ENCODE measurements around the gene TEX12.
A peak's percentile ranks its signal among the peaks of the same experiment; 100 is the strongest.

DNA sequence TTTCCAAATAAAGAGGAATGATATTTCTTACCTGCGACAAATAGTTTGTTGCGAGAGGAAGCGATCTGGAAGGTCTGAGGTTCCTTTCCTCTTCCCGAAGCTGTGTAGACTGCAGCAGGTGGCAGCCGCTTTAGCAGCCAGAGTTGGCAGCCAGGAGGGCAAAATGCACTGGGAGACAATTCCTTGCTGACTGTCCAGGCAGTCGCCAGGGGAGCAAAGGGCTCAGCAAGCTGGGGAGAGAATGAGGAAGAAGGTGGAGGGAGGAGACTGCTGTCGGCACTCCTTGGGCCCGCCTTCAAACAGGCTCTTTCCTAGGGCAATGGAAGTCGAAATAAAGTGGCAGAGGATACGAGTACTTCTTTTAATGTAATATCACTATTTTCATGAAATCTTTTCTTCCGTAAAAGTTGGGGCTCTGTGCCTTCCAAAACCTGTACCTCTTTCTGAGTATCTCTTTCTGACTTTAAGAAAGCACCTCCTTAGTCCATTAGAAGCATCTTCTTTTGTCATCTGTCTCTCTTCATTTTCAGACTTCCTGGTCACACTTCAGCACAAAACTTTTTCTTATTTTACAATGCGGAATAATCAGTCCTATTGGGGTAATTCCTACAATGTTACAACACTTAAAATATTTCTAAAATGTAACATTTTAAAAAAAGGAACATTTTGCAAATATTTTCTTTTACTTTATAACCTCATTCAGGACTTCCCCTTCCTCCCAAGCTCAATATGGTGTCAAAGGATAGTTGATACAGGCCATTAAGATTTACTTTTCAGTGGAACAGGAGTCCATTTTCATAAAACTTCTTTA, 3.1 kb upstream of the TEX12 start, which contains the start of gene IL18:
- TF ChIP-seq, protein P1, sequence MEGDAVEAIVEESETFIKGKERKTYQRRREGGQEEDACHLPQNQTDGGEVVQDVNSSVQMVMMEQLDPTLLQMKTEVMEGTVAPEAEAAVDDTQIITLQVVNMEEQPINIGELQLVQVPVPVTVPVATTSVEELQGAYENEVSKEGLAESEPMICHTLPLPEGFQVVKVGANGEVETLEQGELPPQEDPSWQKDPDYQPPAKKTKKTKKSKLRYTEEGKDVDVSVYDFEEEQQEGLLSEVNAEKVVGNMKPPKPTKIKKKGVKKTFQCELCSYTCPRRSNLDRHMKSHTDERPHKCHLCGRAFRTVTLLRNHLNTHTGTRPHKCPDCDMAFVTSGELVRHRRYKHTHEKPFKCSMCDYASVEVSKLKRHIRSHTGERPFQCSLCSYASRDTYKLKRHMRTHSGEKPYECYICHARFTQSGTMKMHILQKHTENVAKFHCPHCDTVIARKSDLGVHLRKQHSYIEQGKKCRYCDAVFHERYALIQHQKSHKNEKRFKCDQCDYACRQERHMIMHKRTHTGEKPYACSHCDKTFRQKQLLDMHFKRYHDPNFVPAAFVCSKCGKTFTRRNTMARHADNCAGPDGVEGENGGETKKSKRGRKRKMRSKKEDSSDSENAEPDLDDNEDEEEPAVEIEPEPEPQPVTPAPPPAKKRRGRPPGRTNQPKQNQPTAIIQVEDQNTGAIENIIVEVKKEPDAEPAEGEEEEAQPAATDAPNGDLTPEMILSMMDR (IDR thresholded peaks at IDR 0.05 in 8 of 11, conservative IDR thresholded peaks at IDR 0.05 in 3 of 11): no peak
- TF ChIP-seq POLR2AphosphoS5 (IDR thresholded peaks at IDR 0.05): peak; percentile 10 to 85 (median 76)
- peak in 1 of 3 donors; percentile 13 for TF ChIP-seq POLR2A (IDR thresholded peaks at IDR 0.05)
